Measurements from ENCODE around the gene FBXO44.

The FBXO44 gene

DNA sequence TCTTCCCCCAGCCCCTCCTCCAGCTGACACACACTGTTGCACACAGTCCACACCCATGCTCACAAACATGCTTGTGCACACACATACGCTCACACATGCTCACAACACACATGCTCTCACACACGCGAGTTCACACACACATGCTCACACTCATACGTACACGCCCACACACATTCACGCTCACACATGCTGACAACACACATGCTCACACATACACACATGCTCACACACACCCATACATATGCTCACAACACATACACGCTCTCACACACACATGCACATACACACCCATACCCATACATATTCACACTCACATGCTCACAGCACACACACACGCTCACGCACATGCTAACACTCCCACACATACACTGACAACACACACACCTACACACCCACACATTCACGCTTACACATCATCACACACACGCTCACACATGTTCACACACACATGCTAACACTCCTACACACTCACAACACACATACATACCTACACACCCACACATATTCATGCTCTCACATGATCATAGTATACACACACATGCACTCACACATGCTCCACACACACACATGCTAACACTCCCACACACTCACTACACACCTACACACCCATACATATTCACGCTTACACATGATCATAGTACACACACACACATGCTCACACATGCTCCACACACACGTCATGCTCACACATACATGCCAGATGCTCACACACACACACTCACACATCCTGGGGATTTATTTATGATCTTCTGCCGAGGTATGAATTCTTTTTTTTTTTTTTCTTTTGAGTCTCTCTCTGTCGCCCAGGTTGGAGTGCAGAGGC, 47.5 kb downstream of the FBXO44 start:
- TF ChIP-seq, protein P1, sequence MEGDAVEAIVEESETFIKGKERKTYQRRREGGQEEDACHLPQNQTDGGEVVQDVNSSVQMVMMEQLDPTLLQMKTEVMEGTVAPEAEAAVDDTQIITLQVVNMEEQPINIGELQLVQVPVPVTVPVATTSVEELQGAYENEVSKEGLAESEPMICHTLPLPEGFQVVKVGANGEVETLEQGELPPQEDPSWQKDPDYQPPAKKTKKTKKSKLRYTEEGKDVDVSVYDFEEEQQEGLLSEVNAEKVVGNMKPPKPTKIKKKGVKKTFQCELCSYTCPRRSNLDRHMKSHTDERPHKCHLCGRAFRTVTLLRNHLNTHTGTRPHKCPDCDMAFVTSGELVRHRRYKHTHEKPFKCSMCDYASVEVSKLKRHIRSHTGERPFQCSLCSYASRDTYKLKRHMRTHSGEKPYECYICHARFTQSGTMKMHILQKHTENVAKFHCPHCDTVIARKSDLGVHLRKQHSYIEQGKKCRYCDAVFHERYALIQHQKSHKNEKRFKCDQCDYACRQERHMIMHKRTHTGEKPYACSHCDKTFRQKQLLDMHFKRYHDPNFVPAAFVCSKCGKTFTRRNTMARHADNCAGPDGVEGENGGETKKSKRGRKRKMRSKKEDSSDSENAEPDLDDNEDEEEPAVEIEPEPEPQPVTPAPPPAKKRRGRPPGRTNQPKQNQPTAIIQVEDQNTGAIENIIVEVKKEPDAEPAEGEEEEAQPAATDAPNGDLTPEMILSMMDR (IDR thresholded peaks at IDR 0.05; ENCODE audit: control insufficient read depth, extremely low read depth, insufficient read depth): no peak
- H3K4me3 ChIP-seq (ENCODE audit: low read depth, low read length): no peak overlapping the region
- DNase-seq (ENCODE audit: low read depth): no peak

DNA sequence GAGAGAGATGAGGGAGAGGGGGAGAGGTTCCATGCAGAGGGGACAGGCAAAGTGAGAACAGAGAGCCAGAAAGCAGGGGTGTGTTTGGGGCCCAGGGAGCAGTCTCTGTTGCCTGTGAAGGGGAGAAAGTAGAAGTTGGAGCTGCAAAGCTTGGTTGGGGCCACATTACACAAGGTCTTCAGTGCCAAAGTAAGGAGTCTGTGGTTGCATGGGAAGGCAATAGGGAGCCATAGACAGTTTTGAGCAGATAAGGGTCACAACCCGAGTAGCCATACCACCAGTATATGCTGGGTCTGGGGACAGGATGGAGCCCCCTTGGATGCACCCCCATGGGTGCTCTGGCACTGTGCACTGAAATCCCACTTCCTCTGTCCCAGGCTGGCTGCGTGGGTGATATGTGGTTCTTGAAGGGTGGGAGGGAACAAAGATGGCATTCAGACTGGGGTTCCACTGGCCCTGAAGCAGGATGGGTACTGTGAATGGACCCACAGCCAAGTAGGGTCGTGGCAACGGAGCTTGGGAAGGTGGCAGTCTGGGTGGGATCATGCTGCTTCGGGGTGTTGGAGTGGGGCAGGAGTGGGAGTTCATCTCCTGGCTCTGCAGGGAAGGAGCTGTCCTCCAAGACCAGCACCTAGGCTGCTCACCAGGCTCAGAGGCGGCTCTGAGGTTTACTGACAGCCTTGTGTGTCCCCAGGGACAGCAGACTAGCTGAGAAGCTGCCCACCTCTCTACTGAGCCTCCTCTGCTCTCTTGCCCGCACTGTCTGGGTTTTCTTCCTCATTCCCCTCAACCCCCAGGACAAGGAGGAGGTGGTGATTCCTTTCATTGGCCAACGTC, 48.9 kb downstream of the FBXO44 start:
- H3K4me3 ChIP-seq (ENCODE audit: low read depth, low read length): no peak overlapping the region
- TF ChIP-seq, protein P1 (IDR thresholded peaks at IDR 0.05; ENCODE audit: control insufficient read depth, extremely low read depth, insufficient read depth): no peak
- DNase-seq (ENCODE audit: low read depth): no peak

DNA sequence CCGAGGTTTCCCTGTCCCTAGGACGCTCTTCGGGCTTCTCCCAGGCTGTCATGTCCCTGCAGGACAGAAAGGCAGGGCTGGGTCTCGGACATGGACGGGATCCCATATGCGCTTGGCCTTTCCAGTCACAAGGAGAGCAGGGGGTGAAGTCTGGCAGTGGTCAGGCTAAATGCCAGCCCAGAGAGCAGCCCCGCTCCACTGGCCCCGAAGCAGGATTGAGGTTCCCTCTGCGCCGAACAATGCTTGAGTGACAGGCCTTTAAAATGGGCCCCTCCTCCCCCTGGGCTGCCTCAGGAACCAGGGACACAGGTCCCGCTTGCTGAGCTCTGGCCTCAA, 49.5 kb downstream of the FBXO44 start:
- TF ChIP-seq, protein P1 (IDR thresholded peaks at IDR 0.05; ENCODE audit: control insufficient read depth, extremely low read depth, insufficient read depth): no peak
- H3K4me3 ChIP-seq (ENCODE audit: low read depth, low read length): no peak overlapping the region
- DNase-seq (ENCODE audit: low read depth): no peak

DNA sequence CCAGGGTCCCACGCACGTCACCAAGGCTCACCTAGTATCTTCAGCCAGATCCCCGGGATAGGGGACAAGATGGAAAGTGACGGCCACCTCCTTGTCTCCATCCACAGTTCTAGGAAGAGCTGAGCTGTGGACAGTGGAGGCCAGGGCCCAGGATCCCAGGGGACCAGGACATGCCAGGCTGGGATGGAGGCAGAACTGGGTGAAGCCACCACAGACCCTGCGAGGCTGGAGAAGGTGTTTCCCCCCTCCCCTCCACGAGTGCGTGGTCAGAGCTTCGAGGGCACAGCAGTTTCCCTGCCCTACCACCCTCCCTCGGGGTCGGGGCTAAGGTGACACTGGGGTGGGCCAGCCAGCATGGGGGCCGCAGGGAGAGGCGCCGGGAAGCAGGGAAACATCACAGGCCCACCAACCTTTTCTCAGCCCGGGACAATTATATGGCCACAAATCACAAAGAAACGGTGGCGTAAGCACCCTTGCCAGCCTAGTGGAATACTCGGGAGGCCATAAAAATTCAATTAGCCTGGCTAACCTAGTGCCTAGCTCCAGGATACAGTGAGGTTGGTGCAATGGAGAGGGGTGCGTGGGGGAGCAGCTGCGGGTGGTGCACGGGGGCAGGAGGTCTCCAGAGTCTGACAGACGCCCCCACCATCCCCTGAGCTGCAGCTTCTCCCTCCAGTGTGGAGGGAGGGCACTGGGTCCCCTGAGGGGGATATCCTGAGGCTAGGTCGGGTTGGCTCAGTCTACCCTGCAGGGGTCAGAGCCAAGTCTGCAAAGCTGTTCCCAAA, 50.2 kb downstream of the FBXO44 start:
- no peak overlapping the region for H3K4me3 ChIP-seq (ENCODE audit: low read depth, low read length)
- DNase-seq (ENCODE audit: low read depth): no peak
- TF ChIP-seq, protein P1 (IDR thresholded peaks at IDR 0.05; ENCODE audit: control insufficient read depth, extremely low read depth, insufficient read depth): no peak

DNA sequence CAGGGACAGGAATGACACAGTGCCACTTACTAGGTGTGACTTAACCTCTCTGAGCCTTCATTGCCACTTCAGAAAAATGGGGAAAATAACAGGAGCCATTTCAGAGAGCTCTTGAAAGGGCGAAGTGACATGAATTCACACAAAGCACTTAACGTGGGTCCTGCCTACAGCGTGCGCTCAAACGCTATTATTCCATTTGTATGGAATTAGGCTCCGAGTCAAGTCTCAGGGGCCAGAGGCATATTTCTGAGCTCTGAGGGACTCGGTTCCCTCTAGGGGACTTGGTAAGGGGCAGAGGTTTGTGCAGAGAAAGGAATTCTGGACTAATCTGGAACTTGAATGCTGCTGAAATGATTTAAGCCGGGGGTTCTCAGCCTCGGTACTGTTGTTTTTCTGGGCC, 50.9 kb downstream of the FBXO44 start:
- no peak overlapping the region for H3K4me3 ChIP-seq (ENCODE audit: low read depth, low read length)
- DNase-seq (ENCODE audit: low read depth): no peak
- TF ChIP-seq, protein P1 (IDR thresholded peaks at IDR 0.05; ENCODE audit: control insufficient read depth, extremely low read depth, insufficient read depth): no peak

DNA sequence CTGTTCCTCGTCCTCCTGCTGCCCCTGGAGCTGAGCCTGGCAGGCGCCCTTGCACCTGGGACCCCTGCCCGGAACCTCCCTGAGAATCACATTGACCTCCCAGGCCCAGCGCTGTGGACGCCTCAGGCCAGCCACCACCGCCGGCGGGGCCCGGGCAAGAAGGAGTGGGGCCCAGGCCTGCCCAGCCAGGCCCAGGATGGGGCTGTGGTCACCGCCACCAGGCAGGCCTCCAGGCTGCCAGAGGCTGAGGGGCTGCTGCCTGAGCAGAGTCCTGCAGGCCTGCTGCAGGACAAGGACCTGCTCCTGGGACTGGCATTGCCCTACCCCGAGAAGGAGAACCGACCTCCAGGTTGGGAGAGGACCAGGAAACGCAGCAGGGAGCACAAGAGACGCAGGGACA, 51.6 kb downstream of the FBXO44 start:
- TF ChIP-seq, protein P1 (IDR thresholded peaks at IDR 0.05; ENCODE audit: control insufficient read depth, extremely low read depth, insufficient read depth): no peak
- DNase-seq (ENCODE audit: low read depth): no peak
- H3K4me3 ChIP-seq (ENCODE audit: low read depth, low read length): no peak overlapping the region

Measured in LNCaP clone FGC (cell line).